Vagina (tissue), 2 donors: ENCODE results near the gene CCDC197. TPM values are rescaled to one million over a fixed set of nuclear protein-coding genes. Genes with fewer than 3 reads are reported as not detected.

Source experiments
- DNase-seq, 2 donors: peaks; one replicate each; pipeline ENCODE4 v3.0.0-alpha.2; 2017; ENCODE audit errors: extremely low spot score in 2 of 2
- H3K27ac ChIP-seq: fragments of 200-600 bp; sonication (generic); one replicate; pipeline ENCODE4 v1.5.1; 2019
- H3K27me3 ChIP-seq: fragments of 200-600 bp; sonication (generic); one replicate; pipeline ENCODE4 v1.5.1; 2019
- H3K36me3 ChIP-seq, 2 donors: fragments of 200-600 bp; sonication (generic); one replicate each; pipeline ENCODE4 v1.5.1; 2017 to 2019
- H3K4me1 ChIP-seq: fragments of 200-600 bp; sonication (generic); one replicate; pipeline ENCODE4 v1.5.1; 2019
- H3K4me3 ChIP-seq, 2 donors: fragments of 200-600 bp; sonication (generic); 1 replicate in 1 of 2; 2 replicates in 1 of 2; pipeline ENCODE4 v1.5.1; 2016 to 2019
- H3K9me3 ChIP-seq: fragments of 200-600 bp; sonication (generic); one replicate; pipeline ENCODE4 v1.5.1; 2019
- CTCF ChIP-seq, 3 experiments: fragments of 450-650 bp in 2 of 3; fragments of 200-600 bp in 1 of 3; sonication (generic) in 1 of 3; IDR thresholded peaks; one replicate each; pipeline ENCODE4 v1.5.1; 2017 to 2019; ENCODE audit warnings: antibody characterized with exemption in 3 of 3, mild to moderate bottlenecking in 2 of 3, moderate library complexity in 2 of 3
- POLR2A ChIP-seq, 2 donors: fragments of 450-650 bp; IDR thresholded peaks; one replicate each; pipeline ENCODE4 v1.6.1; 2017; ENCODE audit warnings: antibody characterized with exemption in 2 of 2, mild to moderate bottlenecking in 2 of 2, moderate library complexity in 2 of 2
- POLR2AphosphoS5 ChIP-seq, 2 donors: sonication (generic); formaldehyde crosslinking; IDR thresholded peaks; one replicate each; pipeline ENCODE4 v1.9.0; 2017; ENCODE audit warnings: antibody characterized with exemption in 2 of 2, mild to moderate bottlenecking in 2 of 2, low read depth in 1 of 2; ENCODE audit not compliant: insufficient read depth in 1 of 2
- intact Hi-C: fragments of 100-400 bp; cut with DNase I; formaldehyde crosslinking; loops from one replicate; pipeline ENCODE4 v1.15.1; 2023
- total RNA-seq: library from RNA; depleted of rRNA; stranded (reverse); fragments of >200 nt; gene quantifications from one replicate; pipeline ENCODE4 v1.2.3, GENCODE V29; 2016

The CCDC197 gene
- total RNA-seq, 1 donor from 2014 or later = not detected

GRCh38 chr14:94005324-94006073 lies 8.4 kb downstream of the CCDC197 start:
- no peaks in the 10 kb centered on the region for H3K4me1 ChIP-seq
- TF ChIP-seq POLR2A (IDR thresholded peaks at IDR 0.05) (no peak), CTCF (IDR thresholded peaks at IDR 0.05) (no peak), POLR2AphosphoS5 (IDR thresholded peaks at IDR 0.05; ENCODE audit: insufficient read depth in 1 of 2, low read depth in 1 of 2) (no peak)
- no peaks in the 10 kb centered on the region for H3K27me3 ChIP-seq
- H3K36me3 ChIP-seq = no peaks in the 10 kb centered on the region
- DNase-seq = no peak
- no peak overlapping the region for H3K27ac ChIP-seq
- no peak overlapping the region for H3K4me3 ChIP-seq
- H3K9me3 ChIP-seq = no peaks in the 10 kb centered on the region
- intact Hi-C loops = no loop called here

- no peak for DNase-seq
- H3K36me3 ChIP-seq = no peaks in the 10 kb centered on the region
- no peaks in the 10 kb centered on the region for H3K9me3 ChIP-seq
- intact Hi-C loops = no loop called here
- no peaks in the 10 kb centered on the region for H3K27me3 ChIP-seq
- H3K4me1 ChIP-seq = no peaks in the 10 kb centered on the region
- H3K27ac ChIP-seq = no peak overlapping the region
- H3K4me3 ChIP-seq = no peak overlapping the region
- TF ChIP-seq CTCF (IDR thresholded peaks at IDR 0.05) (no peak), POLR2A (IDR thresholded peaks at IDR 0.05) (no peak)
These were observed 11.1 kb downstream of the CCDC197 start for GRCh38 chr14:94008234-94008633.

GRCh38 chr14:94009767-94010166 lies 12.7 kb downstream of the CCDC197 start:
- Histone ChIP-seq H3K4me3 (no peak overlapping the region), H3K9me3 (no peaks in the 10 kb centered on the region), H3K4me1 (no peaks in the 10 kb centered on the region), H3K36me3 (no peaks in the 10 kb centered on the region), H3K27me3 (no peaks in the 10 kb centered on the region), H3K27ac (no peak overlapping the region)
- intact Hi-C loops = no loop called here
- DNase-seq = no peak
- TF ChIP-seq POLR2A (IDR thresholded peaks at IDR 0.05) = no peak
- no peak for TF ChIP-seq CTCF (IDR thresholded peaks at IDR 0.05)
- no peak for TF ChIP-seq POLR2AphosphoS5 (IDR thresholded peaks at IDR 0.05; ENCODE audit: insufficient read depth in 1 of 2, low read depth in 1 of 2)

- H3K27me3 ChIP-seq = no peaks in the 10 kb centered on the region
- H3K27ac ChIP-seq = no peak overlapping the region
- no peak for DNase-seq
- TF ChIP-seq POLR2AphosphoS5 (IDR thresholded peaks at IDR 0.05; ENCODE audit: insufficient read depth in 1 of 2, low read depth in 1 of 2) = no peak
- no peak for TF ChIP-seq POLR2A (IDR thresholded peaks at IDR 0.05)
- no peak for TF ChIP-seq CTCF (IDR thresholded peaks at IDR 0.05)
- H3K9me3 ChIP-seq = no peaks in the 10 kb centered on the region
- no peaks in the 10 kb centered on the region for H3K36me3 ChIP-seq
- H3K4me1 ChIP-seq = no peaks in the 10 kb centered on the region
- no peak overlapping the region for H3K4me3 ChIP-seq
- intact Hi-C loops = no loop called here
These were observed 13.5 kb downstream of the CCDC197 start for GRCh38 chr14:94010625-94011024.

- no peaks in the 10 kb centered on the region for H3K36me3 ChIP-seq
- intact Hi-C loops = no loop called here
- DNase-seq = no peak
- TF ChIP-seq POLR2AphosphoS5 (IDR thresholded peaks at IDR 0.05; ENCODE audit: insufficient read depth in 1 of 2, low read depth in 1 of 2) (no peak), CTCF (IDR thresholded peaks at IDR 0.05) (no peak), POLR2A (IDR thresholded peaks at IDR 0.05) (no peak)
- no peaks in the 10 kb centered on the region for H3K9me3 ChIP-seq
- no peaks in the 10 kb centered on the region for H3K4me1 ChIP-seq
- no peak overlapping the region for H3K27ac ChIP-seq
- no peaks in the 10 kb centered on the region for H3K27me3 ChIP-seq
- no peak overlapping the region for H3K4me3 ChIP-seq
These were observed 14.7 kb downstream of the CCDC197 start for GRCh38 chr14:94011795-94012194.
